Lung (tissue), 12 donors: ENCODE results near the gene CDC37L1. TPM values are rescaled to one million over a fixed set of nuclear protein-coding genes. Genes with fewer than 3 reads are reported as not detected.

Experiments used
- ATAC-seq: fragments of 200-7000 bp; cut with Tn5 transposase; one replicate; pipeline ENCODE4 v1.9.1; 2020; ENCODE audit warnings: moderate number of reproducible peaks; ENCODE audit not compliant: insufficient read depth, low FRiP score
- DNase-seq, 3 donors: peaks; one replicate each; pipeline ENCODE4 v3.0.0-alpha.2; 2013 to 2017
- H3K27ac ChIP-seq, 2 donors: one replicate each; pipeline ENCODE4 v1.5.1; 2013; ENCODE audit warnings: mild to moderate bottlenecking in 2 of 2, moderate library complexity in 2 of 2, control low read depth in 1 of 2, inconsistent platforms in 1 of 2, low read depth in 1 of 2, low read length in 1 of 2
- H3K27me3 ChIP-seq, 3 donors: one replicate each; pipeline ENCODE4 v1.5.1; 2013; ENCODE audit warnings: low read length in 2 of 3; ENCODE audit not compliant: control insufficient read depth in 3 of 3, insufficient read depth in 3 of 3
- H3K36me3 ChIP-seq, 4 donors: one replicate each; pipeline ENCODE4 v1.5.1; 2013; ENCODE audit warnings: low read length in 4 of 4, mild to moderate bottlenecking in 1 of 4, moderate library complexity in 1 of 4; ENCODE audit not compliant: control insufficient read depth in 4 of 4, insufficient read depth in 4 of 4
- H3K4me1 ChIP-seq, 5 donors: one replicate each; pipeline ENCODE4 v1.5.1; 2013; ENCODE audit warnings: low read length in 5 of 5, mild to moderate bottlenecking in 2 of 5, moderate library complexity in 1 of 5; ENCODE audit not compliant: control insufficient read depth in 5 of 5, insufficient read depth in 5 of 5
- H3K4me3 ChIP-seq: one replicate; pipeline ENCODE4 v1.5.1; 2013; ENCODE audit warnings: mild to moderate bottlenecking, control low read depth, moderate library complexity
- H3K9ac ChIP-seq, 2 donors: one replicate each; pipeline ENCODE4 v1.5.1; 2013; ENCODE audit warnings: low read length in 2 of 2, control low read depth in 1 of 2; ENCODE audit not compliant: insufficient read depth in 1 of 2
- H3K9me3 ChIP-seq, 4 donors: one replicate each; pipeline ENCODE4 v1.5.1; 2013; ENCODE audit warnings: low read length in 3 of 4, mild to moderate bottlenecking in 1 of 4, moderate library complexity in 1 of 4; ENCODE audit not compliant: control insufficient read depth in 4 of 4, insufficient read depth in 3 of 4
- CTCF ChIP-seq: IDR thresholded peaks from 2 replicates; pipeline ENCODE4 v1.5.1; 2012; ENCODE audit warnings: mild to moderate bottlenecking; ENCODE audit errors: control extremely low read depth, extremely low read depth
- WGBS, 2 donors: extraction: QIAGEN DNeasy Blood & Tissue Kit; methylation state at CpG; one replicate each; pipeline ENCODE4 v1.1.7; 2013; 5-methylcytosine and 5-hydroxymethylcytosine counted together
- polyA plus RNA-seq, 2 donors: library from polyadenylated mRNA; stranded (reverse); fragments of 200-250 nt; gene quantifications; one replicate each; pipeline ENCODE4 v1.2.1, GENCODE V29; 2013
- total RNA-seq, 2 donors: library from RNA; depleted of rRNA in 1 of 2; stranded (reverse); fragments of >200 nt in 1 of 2; gene quantifications; one replicate each; pipeline ENCODE4 v1.2.1, GENCODE V29; 2014 to 2021
- donor health status: control.
- donor health status: control.
- donor health status: Bipolar disorder and iron deficiency.
- donor health status: healthy.
- donor health status: DM: yes; HTN: yes; CAD: no.

CDC37L1 gene
- total and polyA plus RNA-seq, 4 donors: 9.3 to 30.7 (median 14.1) TPM

DNA sequence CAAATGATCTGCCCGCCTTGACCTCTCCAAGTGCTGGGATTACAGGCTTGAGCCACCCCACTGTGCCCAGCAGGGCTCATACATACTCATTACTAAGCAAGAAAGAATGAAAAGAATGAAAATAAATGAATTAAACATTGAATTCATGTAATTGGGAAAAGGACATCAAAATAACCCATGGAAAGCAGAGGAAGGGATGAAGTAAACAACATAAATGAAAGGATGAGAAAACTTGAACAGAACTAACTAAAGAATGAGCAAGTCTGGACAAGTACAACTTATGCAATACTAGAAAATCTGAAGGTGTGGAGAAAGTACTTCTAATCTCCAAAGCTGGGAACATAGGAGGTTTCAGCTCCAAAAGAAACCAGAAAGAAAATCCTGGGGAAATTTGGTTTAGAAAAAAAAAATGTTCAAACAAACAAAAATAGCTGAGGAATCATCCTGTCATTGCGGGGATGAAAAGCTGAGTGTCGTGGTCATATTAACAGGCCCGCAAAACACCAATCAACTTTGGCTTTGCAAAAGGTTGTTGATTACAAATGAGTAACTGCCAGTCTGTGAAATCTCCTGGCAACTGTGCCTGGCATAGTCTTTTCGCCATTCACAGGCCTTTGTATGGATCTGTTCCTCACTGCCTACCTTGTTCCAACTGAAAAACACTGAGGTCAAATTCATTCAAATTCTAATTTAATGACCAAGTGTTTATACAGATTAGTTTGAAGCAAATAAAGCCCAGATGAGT lies 63.9 kb downstream of the CDC37L1 start:
- H3K36me3 ChIP-seq: no peaks in the 10 kb centered on the region
- no peak overlapping the region for H3K9ac ChIP-seq
- peak overlapping the region in 1 of 2 donors; percentile 95 for H3K27ac ChIP-seq
- ATAC-seq (no peak), DNase-seq (no peak)
- H3K4me3 ChIP-seq: no peak overlapping the region
- H3K4me1 ChIP-seq: peaks cover 3 to 10% (median 8%) of the 10 kb centered on the region in 5 donors
- no peak for TF ChIP-seq CTCF
- WGBS, 2 donors: 72 to 74% methylated on average over 5 of the region's 5 CpGs
- no peaks in the 10 kb centered on the region for H3K9me3 ChIP-seq
- H3K27me3 ChIP-seq: no peaks in the 10 kb centered on the region

DNA sequence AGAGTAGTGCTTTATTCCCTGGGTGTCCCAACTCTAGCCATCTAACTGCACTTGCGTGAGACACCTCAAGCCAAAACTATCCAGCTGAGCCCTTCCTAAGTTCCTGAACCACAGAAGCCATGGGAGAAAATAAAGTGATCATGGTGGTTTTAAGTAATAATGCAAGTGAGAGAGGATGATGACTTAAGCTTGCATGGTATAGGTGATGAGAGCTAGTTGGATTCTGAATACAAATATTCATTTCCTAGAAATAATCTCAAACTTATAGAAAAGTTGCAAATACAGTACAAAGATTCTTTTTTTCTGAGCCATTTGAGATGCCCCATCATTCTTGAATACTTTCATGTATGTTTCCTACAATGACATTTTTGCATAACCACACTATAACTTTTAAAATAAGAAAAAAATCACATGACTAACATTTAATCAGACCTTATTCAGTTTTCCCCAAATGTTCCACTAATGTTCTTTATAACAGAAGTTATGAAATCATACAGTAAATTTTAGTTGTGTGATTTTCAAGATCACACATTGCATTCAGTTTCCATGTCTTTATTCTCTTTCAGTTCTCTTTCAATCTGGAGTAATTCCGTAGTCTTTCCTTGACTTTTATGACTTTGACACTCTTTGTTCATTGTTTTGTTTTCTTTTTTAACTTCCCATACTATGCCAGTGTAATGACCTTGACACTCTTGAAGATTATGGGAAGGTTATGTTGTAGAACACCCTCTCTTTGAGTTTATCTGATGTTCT lies 67.1 kb downstream of the CDC37L1 start:
- WGBS, 2 donors: 90 to 91% methylated on average over 2 of the region's 2 CpGs
- no peaks in the 10 kb centered on the region for H3K36me3 ChIP-seq
- no peak for DNase-seq
- H3K4me3 ChIP-seq: no peak overlapping the region
- no peaks in the 10 kb centered on the region for H3K9me3 ChIP-seq
- no peak for TF ChIP-seq CTCF
- ATAC-seq: no peak
- H3K9ac ChIP-seq: no peak overlapping the region
- no peak overlapping the region for H3K27ac ChIP-seq
- H3K4me1 ChIP-seq: peaks cover 0 to 5% (median 0%) of the 10 kb centered on the region in 5 donors
- H3K27me3 ChIP-seq: no peaks in the 10 kb centered on the region

DNA sequence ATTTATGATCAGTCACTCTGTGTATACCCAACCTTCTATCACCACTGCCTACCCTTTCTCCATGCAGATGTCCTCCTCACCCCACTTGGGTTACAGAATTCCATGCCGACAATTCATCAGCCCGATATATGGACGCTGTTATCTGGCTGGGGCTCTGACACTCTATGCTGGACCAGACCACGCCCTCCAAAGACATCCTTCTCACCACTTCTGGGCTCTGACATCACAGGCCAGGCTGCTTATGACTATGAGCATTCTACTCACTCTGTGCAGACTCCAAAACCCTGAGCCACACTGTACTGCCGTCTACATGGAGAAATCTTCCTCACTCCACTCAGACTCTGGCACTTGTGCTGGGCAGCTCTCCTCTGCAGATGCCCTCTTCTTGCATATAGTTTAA lies 69.2 kb downstream of the CDC37L1 start:
- WGBS, 2 donors: 90 to 91% methylated on average over 5 of the region's 5 CpGs
- H3K36me3 ChIP-seq: no peaks in the 10 kb centered on the region
- H3K27me3 ChIP-seq: no peaks in the 10 kb centered on the region
- no peaks in the 10 kb centered on the region for H3K9me3 ChIP-seq
- TF ChIP-seq CTCF: no peak
- ATAC-seq: no peak
- H3K27ac ChIP-seq: no peak overlapping the region
- H3K4me3 ChIP-seq: no peak overlapping the region
- DNase-seq: no peak
- no peaks in the 10 kb centered on the region for H3K4me1 ChIP-seq
- H3K9ac ChIP-seq: no peak overlapping the region
